Measurements from ENCODE around the gene KCND2. TPM values are rescaled to one million over a fixed set of nuclear protein-coding genes. Genes with fewer than 3 reads are reported as not detected.
A peak's percentile ranks its signal among the peaks of the same experiment; 100 is the strongest.

The KCND2 gene
- total and polyA plus RNA-seq, 12 donors: 0.04 to 0.64 (median 0.16) TPM; not detected in 4

DNA sequence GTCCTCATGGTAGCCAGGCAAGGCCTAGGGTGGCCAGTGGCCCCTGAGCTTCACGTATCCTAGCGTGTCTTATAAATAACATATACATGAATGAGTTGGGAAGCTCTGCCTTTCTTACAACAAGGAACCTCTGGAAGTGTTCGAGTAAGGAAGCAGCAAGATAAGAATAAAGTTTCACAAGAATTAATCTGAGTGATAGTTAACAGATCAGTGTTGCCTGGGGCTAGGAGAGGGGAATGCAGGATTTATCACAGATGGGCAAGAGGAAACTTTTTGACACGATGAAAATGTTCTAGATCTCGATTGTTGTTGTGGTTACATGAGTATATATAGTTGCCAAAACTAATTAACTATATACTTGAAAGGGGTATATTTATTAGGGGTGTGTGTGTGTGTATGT is 510.7 kb downstream of the KCND2 start:
- Histone ChIP-seq H3K4me3 (no peak overlapping the region), H3K36me3 (peaks cover 0 to 12% (median 0%) of the 10 kb centered on the region in 9 donors), H3K9me3 (no peaks in the 10 kb centered on the region), H3K4me1 (no peaks in the 10 kb centered on the region), H3K27ac (no peak overlapping the region), H3K27me3 (no peaks in the 10 kb centered on the region)
- ATAC-seq (no peak), DNase-seq (no peak)
- TF ChIP-seq CTCF (IDR thresholded peaks at IDR 0.05): no peak
- intact Hi-C loops (cut with DNase I): no loop called here
- 65 to 75% methylated on average over 5 of the region's 5 CpGs for WGBS, 2 donors

DNA sequence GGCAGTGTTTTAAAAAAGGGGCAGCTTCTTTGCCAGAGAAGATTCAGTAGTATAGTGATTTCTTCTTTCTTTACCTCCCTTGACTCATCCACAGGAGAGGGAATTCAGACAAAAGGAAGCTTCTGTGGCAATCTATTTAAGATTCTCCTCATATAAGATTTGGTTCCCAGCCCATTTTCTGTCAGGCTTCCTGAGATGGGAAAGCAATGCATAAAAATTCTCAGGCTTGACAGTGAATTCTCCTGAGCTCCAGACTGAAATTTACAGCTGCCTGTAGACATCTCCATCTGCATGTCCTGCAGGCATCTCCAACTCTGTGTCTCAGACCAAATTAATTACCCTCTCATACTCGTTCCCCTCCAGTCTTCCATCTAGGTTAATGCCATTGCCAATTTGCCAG is 512.1 kb downstream of the KCND2 start:
- no peak overlapping the region for H3K27ac ChIP-seq
- H3K9me3 ChIP-seq: no peaks in the 10 kb centered on the region
- WGBS, 2 donors: 63% methylated on average over 1 of the region's 1 CpG
- no peaks in the 10 kb centered on the region for H3K27me3 ChIP-seq
- no peak overlapping the region for H3K4me3 ChIP-seq
- ATAC-seq (no peak), DNase-seq (no peak)
- intact Hi-C loops (cut with DNase I): loop anchor here in 1 of 10 donors (5.0 kb wide), 1 partner anchor 1393 kb away; no protein-coding TSS in a partner anchor
- TF ChIP-seq CTCF (IDR thresholded peaks at IDR 0.05): no peak
- H3K36me3 ChIP-seq: peaks cover 0 to 12% (median 0%) of the 10 kb centered on the region in 9 donors
- no peaks in the 10 kb centered on the region for H3K4me1 ChIP-seq

- peak; percentile 68 to 93 (median 85) for TF ChIP-seq CTCF (IDR thresholded peaks at IDR 0.05)
- H3K27me3 ChIP-seq: no peaks in the 10 kb centered on the region
- intact Hi-C loops (cut with DNase I): loop anchor here in 6 of 10 donors (5.0 to 10.0 kb wide), 5 partner anchors 65 to 315 kb away; partner anchors contain the start of gene TSPAN12 (in 1 of the 6)
- H3K36me3 ChIP-seq: peaks cover 0 to 12% (median 0%) of the 10 kb centered on the region in 9 donors
- peak; percentile 74 to 93 (median 86) for ATAC-seq
- H3K9me3 ChIP-seq: peaks cover 0 to 8% (median 0%) of the 10 kb centered on the region in 11 donors
- DNase-seq: peak; percentile 70 to 79
- H3K27ac ChIP-seq: no peak overlapping the region
- peaks cover 0 to 47% (median 16%) of the 10 kb centered on the region in 9 donors for H3K4me1 ChIP-seq
- 51 to 56% methylated on average over 13 of the region's 13 CpGs for WGBS, 2 donors
- H3K4me3 ChIP-seq: no peak overlapping the region
These were observed 519.3 kb downstream of the KCND2 start for GRCh38 chr7:120792091-120792860.

DNA sequence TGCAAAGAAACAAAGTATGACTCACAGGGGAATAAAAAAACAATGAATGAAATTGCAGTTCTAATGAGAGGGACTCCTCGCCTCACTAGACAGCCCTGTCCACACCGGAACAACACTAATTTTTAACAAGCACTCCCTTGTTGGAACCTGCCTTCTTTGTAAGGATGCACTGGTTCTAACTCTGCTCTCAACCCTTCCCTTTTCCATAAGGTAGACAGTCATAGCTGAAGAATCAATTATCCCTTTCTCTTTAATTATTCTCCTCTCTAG is 519.8 kb downstream of the KCND2 start:
- H3K9me3 ChIP-seq: peaks cover 0 to 13% (median 0%) of the 10 kb centered on the region in 11 donors
- peaks cover 0 to 10% (median 0%) of the 10 kb centered on the region in 9 donors for H3K36me3 ChIP-seq
- peaks cover 0 to 47% (median 16%) of the 10 kb centered on the region in 9 donors for H3K4me1 ChIP-seq
- ATAC-seq: no peak
- H3K4me3 ChIP-seq: no peak overlapping the region
- DNase-seq: no peak
- intact Hi-C loops (cut with DNase I): loop anchor here in 6 of 10 donors (5.0 to 10.0 kb wide), 5 partner anchors 65 to 315 kb away; partner anchors contain the start of gene TSPAN12 (in 1 of the 6)
- no peaks in the 10 kb centered on the region for H3K27me3 ChIP-seq
- H3K27ac ChIP-seq: no peak overlapping the region
- 98% methylated on average over 2 of the region's 2 CpGs for WGBS, 2 donors
- no peak for TF ChIP-seq CTCF (IDR thresholded peaks at IDR 0.05)

All from heart right ventricle (tissue), 16 donors.